Measurements from ENCODE around the gene RING1. TPM values are rescaled to one million over a fixed set of nuclear protein-coding genes. Genes with fewer than 3 reads are reported as not detected.

Gene RING1
- total RNA-seq, 1 experiment from 2014 or later, result 29.3 TPM

- DNase-seq (ENCODE audit: low spot score), result no peak
Observed at GRCh38 chr6:33241968-33242367, 33.7 kb downstream of the RING1 start.

DNA sequence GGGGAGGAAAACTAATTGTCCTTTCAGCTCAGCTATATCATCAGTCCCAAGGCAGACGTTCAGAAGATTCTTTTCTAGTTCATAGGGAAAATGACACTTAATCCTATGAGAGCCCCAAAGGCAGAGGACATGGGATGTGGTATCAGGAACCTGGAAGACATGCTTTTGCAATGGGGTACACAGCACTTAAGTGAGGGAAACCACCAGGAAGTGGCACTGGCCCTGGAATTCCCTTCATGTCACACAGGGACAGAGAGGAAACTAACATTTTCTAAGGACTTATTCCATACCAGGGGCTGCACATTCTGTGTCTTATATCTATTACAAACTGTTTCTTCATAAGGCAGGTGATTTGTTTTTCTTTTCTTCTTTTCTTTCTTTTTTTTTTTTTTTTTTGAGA, 35.2 kb downstream of the RING1 start:
- DNase-seq (ENCODE audit: low spot score), result no peak

GRCh38 chr6:33247977-33248642, 39.8 kb downstream of the RING1 start:
- peak; percentile 82 for DNase-seq (ENCODE audit: low spot score)

DNA sequence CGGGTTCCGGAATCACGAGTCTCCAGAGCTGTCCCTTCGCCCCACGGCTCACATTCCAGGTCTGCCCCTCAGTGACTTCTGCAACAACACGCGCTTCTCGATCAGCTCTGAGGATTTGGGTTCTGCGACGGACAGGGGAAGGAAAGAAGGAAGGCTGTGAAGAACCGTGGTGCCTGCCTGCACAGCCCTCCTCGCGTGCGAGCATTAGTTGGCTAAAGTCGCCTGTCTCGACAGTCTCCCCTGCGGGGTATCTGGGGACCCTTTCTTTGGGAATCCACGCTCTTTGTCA, 40.3 kb downstream of the RING1 start:
- peak; percentile 46 for DNase-seq (ENCODE audit: low spot score)

GRCh38 chr6:33248932-33249731, 40.8 kb downstream of the RING1 start:
- DNase-seq (ENCODE audit: low spot score), result peak; percentile 99

DNA sequence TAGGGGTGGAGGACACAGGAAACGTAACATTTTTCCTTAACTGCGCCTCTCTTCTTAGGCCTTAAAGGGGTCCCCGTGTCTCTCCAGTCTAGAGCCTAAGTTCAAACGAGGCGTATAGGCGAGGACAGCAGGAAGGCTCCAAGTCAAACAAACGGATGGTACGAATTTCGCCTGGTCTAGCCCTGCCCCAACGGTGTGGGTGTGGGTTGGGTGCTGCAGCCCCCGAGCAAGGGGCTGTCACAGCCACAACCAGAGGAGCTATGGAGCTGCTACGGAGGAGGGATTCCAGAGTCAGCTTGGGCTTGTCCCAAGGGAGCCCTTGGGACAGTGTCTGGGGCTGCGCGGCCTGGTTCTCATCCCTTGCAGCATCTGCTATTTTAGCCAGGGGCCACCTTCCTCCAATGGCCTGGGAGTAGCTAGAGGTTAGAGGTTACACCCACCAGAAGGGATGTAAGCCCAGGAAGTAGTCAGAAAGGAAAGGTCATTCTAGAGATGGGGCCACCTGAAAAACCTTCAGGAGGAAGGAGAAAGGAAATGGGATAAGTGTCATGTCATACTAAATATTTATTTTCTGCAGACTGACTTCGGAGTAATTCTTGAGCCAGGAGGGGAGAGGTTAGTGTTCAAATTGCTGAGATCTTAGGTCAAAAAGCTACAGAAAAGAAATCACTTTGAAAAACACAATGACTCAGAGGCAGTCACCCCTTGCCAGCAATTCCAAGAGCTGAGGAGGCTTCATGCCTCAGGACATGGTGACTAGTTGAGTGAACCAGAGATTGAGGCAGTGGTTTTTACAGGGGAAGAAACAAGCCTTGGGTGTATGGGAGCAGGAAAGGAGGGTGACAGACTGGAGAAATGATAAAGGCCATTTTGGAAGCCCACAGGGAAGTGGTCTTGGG, 41.7 kb downstream of the RING1 start:
- peak; percentile 32 for DNase-seq (ENCODE audit: low spot score)

- DNase-seq (ENCODE audit: low spot score), result no peak
Observed at GRCh38 chr6:33250731-33251130, 42.4 kb downstream of the RING1 start.

- DNase-seq (ENCODE audit: low spot score), result no peak
Observed at GRCh38 chr6:33251395-33252012, 43.2 kb downstream of the RING1 start.

GRCh38 chr6:33252759-33253158, 44.5 kb downstream of the RING1 start:
- no peak for DNase-seq (ENCODE audit: low spot score)

- no peak for DNase-seq (ENCODE audit: low spot score)
Observed at GRCh38 chr6:33254591-33254990, 46.3 kb downstream of the RING1 start.

DNA sequence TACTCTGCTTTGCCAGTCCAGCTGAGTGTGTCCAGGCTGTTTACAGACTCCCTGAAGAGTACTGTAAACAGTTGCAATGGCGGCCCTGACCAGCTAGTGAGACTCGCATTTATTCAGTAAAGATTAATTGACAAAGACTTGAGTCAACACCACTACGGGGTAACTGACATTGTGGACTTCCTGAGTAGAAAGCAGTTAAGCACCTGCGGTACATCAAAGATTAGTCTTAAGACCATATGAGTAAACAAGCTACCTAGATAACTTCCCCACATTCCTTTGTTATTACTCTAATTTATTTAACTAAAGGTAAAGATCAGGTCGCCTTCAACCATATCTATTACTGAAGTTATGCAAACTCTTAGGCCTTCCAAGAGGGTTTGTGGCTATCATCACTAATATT, 50.7 kb downstream of the RING1 start:
- DNase-seq (ENCODE audit: low spot score), result no peak

Other genes starting within 250 kb of the RING1 start
- gene BRD2, start 239.9 kb upstream of the RING1 start, total RNA-seq (2014; rRNA removed; shearing (Covaris generic)), result 52.2 and 57.6 TPM in 2 replicates
- gene HLA-DOA, start 198.9 kb upstream of the RING1 start, total RNA-seq (2014; rRNA removed; shearing (Covaris generic)), result 0.14 TPM in 1 of 2 replicates, not detected in the other
- 5.2 and 5.4 TPM in 2 replicates for gene HLA-DPA1, start 134.9 kb upstream of the RING1 start, total RNA-seq (2014; rRNA removed; shearing (Covaris generic))
- gene HLA-DPB1, start 132.5 kb upstream of the RING1 start, total RNA-seq (2014; rRNA removed; shearing (Covaris generic)), result 25.4 and 47.3 TPM in 2 replicates
- gene COL11A2, start 16.0 kb upstream of the RING1 start, total RNA-seq (2014; rRNA removed; shearing (Covaris generic)), result 0.10 and 0.39 TPM in 2 replicates
- gene RXRB, start 7.8 kb upstream of the RING1 start, total RNA-seq (2014; rRNA removed; shearing (Covaris generic)), result 7.8 and 8.3 TPM in 2 replicates
- gene SLC39A7, start 7.6 kb upstream of the RING1 start, total RNA-seq (2014; rRNA removed; shearing (Covaris generic)), result 64.8 and 69.5 TPM in 2 replicates
- gene HSD17B8, start 3.8 kb upstream of the RING1 start, total RNA-seq (2014; rRNA removed; shearing (Covaris generic)), result 1.2 and 5.6 TPM in 2 replicates
- 16.9 and 38.9 TPM in 2 replicates for gene VPS52, start 63.4 kb downstream of the RING1 start, total RNA-seq (2014; rRNA removed; shearing (Covaris generic))
- gene RPS18, start 63.6 kb downstream of the RING1 start, total RNA-seq (2014; rRNA removed; shearing (Covaris generic)), result 2,534 and 2,796 TPM in 2 replicates
- not detected in 2 replicates for gene B3GALT4, start 68.6 kb downstream of the RING1 start, total RNA-seq (2014; rRNA removed; shearing (Covaris generic))
- 89.0 and 99.5 TPM in 2 replicates for gene WDR46, start 80.7 kb downstream of the RING1 start, total RNA-seq (2014; rRNA removed; shearing (Covaris generic))
- gene PFDN6, start 81.1 kb downstream of the RING1 start, total RNA-seq (2014; rRNA removed; shearing (Covaris generic)), result 85.0 and 105 TPM in 2 replicates
- gene RGL2, start 90.4 kb downstream of the RING1 start, total RNA-seq (2014; rRNA removed; shearing (Covaris generic)), result 14.7 and 17.5 TPM in 2 replicates
- 56.5 and 69.8 TPM in 2 replicates for gene TAPBP, start 105.6 kb downstream of the RING1 start, total RNA-seq (2014; rRNA removed; shearing (Covaris generic))
- 7.9 and 11.3 TPM in 2 replicates for gene ZBTB22, start 109.2 kb downstream of the RING1 start, total RNA-seq (2014; rRNA removed; shearing (Covaris generic))
- gene DAXX, start 114.5 kb downstream of the RING1 start, total RNA-seq (2014; rRNA removed; shearing (Covaris generic)), result 45.4 and 73.9 TPM in 2 replicates
- 52.4 and 67.2 TPM in 2 replicates for gene KIFC1, start 183.3 kb downstream of the RING1 start, total RNA-seq (2014; rRNA removed; shearing (Covaris generic))
- 20.4 and 20.5 TPM in 2 replicates for gene PHF1, start 202.5 kb downstream of the RING1 start, total RNA-seq (2014; rRNA removed; shearing (Covaris generic))
- gene CUTA, start 209.6 kb downstream of the RING1 start, total RNA-seq (2014; rRNA removed; shearing (Covaris generic)), result 183 and 222 TPM in 2 replicates
- 0.37 and 0.75 TPM in 2 replicates for gene SYNGAP1, start 211.6 kb downstream of the RING1 start, total RNA-seq (2014; rRNA removed; shearing (Covaris generic))
- 5.6 and 7.6 TPM in 2 replicates for gene ZBTB9, start 246.1 kb downstream of the RING1 start, total RNA-seq (2014; rRNA removed; shearing (Covaris generic))

Data from H4 (cell line).